Measurements from ENCODE around the gene TMEM229B.

The TMEM229B gene

DNA sequence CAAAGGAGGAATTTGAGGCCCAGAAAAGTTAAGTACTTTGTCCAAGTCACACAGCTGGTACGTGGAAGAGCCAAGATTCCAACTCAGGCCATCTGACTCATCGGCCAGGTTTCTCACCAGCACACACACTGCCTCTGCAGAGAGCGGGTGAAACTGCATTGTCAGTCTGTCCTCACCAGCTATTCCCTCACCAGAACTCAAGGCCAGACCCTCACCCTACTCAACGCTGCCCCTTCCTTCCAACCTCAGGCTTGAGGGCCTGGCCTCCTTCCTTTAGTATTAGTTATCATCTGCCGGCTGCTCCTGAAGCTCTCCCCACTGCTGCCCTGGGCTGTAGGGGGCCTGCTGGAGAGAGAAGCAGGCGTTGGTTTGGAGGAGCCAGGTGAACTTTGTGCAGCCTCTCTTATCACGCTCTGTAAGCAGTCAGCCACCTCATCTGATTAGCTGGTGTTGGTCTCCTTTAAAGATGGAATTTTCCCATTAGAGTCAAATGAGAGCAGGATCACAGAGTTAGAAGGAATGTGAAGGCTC is 60.0 kb downstream of the TMEM229B start:
- Histone ChIP-seq H4K20me1 (ENCODE audit: insufficient read depth, low read length, poor library complexity, severe bottlenecking) (no peaks in the 10 kb centered on the region), H3K27me3 (ENCODE audit: insufficient read depth, low read length, poor library complexity, severe bottlenecking) (no peaks in the 10 kb centered on the region), H3K4me1 (ENCODE audit: insufficient read depth, low read length, poor library complexity, severe bottlenecking) (no peaks in the 10 kb centered on the region), H3K79me2 (ENCODE audit: insufficient read depth, low read length) (no peaks in the 10 kb centered on the region), H3K9ac (ENCODE audit: low read depth, low read length, poor library complexity, severe bottlenecking) (no peak overlapping the region), H2AFZ (ENCODE audit: low read length) (no peak overlapping the region), H3F3A (ENCODE audit: low read depth) (no peaks in the 10 kb centered on the region), H3K36me3 (ENCODE audit: insufficient read depth, low read length) (no peaks in the 10 kb centered on the region), H3K9me2 (replicated peaks; ENCODE audit: low read depth, low read length) (no peaks in the 10 kb centered on the region), H3K4me2 (ENCODE audit: low read depth, low read length, poor library complexity, severe bottlenecking) (no peak overlapping the region), H3K4me3 (ENCODE audit: low read length, poor library complexity, severe bottlenecking) (no peak overlapping the region), H3K9me3 (ENCODE audit: insufficient read depth, low read depth, low read length) (no peaks in the 10 kb centered on the region)
- TF ChIP-seq EZH2phosphoT487 (IDR thresholded peaks at IDR 0.05; ENCODE audit: borderline replicate concordance) = no peak
- TF ChIP-seq, protein P1, sequence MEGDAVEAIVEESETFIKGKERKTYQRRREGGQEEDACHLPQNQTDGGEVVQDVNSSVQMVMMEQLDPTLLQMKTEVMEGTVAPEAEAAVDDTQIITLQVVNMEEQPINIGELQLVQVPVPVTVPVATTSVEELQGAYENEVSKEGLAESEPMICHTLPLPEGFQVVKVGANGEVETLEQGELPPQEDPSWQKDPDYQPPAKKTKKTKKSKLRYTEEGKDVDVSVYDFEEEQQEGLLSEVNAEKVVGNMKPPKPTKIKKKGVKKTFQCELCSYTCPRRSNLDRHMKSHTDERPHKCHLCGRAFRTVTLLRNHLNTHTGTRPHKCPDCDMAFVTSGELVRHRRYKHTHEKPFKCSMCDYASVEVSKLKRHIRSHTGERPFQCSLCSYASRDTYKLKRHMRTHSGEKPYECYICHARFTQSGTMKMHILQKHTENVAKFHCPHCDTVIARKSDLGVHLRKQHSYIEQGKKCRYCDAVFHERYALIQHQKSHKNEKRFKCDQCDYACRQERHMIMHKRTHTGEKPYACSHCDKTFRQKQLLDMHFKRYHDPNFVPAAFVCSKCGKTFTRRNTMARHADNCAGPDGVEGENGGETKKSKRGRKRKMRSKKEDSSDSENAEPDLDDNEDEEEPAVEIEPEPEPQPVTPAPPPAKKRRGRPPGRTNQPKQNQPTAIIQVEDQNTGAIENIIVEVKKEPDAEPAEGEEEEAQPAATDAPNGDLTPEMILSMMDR (conservative IDR thresholded peaks at IDR 0.05; ENCODE audit: low read length) = no peak

DNA sequence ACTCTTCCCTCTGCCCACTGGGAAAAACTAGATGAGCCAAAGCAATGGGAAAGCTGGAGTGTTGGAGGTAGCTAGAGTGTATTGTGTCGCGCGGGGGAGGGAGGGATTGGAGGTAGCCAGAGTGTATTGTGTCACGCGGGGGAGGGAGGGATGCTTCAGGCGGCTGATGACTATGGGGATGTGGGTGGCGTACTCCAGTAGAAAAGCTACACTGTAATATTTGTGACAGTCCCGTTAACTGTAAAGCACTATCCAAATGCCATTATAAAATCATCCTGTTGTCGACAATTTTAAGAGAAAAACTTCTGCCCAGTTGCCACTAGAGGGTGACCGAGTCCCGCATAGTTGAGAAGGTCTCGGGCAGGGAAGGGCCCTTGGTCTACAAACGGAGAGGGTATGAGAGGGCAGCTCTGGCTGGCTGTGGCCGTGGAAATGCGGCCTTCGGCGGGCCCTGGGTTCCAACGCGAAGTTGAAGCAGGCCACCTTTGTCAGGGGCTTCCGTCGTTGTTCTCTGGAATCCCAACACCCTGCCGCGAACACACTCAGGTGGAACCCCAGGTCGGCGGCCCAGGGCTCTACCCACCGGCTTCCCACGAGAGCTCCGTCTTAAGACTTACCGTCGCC is 61.4 kb downstream of the TMEM229B start:
- no peak overlapping the region for H3K4me2 ChIP-seq (ENCODE audit: low read depth, low read length, poor library complexity, severe bottlenecking)
- H3K9me3 ChIP-seq (ENCODE audit: insufficient read depth, low read depth, low read length) = no peaks in the 10 kb centered on the region
- no peaks in the 10 kb centered on the region for H3K79me2 ChIP-seq (ENCODE audit: insufficient read depth, low read length)
- H3K4me1 ChIP-seq (ENCODE audit: insufficient read depth, low read length, poor library complexity, severe bottlenecking) = no peaks in the 10 kb centered on the region
- 0 out of 2 replicates have a peak overlapping the region, but pooled peaks have one; percentile 3 for H2AFZ ChIP-seq (ENCODE audit: low read length)
- no peaks in the 10 kb centered on the region for H4K20me1 ChIP-seq (ENCODE audit: insufficient read depth, low read length, poor library complexity, severe bottlenecking)
- no peaks in the 10 kb centered on the region for H3K27me3 ChIP-seq (ENCODE audit: insufficient read depth, low read length, poor library complexity, severe bottlenecking)
- no peaks in the 10 kb centered on the region for H3F3A ChIP-seq (ENCODE audit: low read depth)
- no peak overlapping the region for H3K9ac ChIP-seq (ENCODE audit: low read depth, low read length, poor library complexity, severe bottlenecking)
- H3K9me2 ChIP-seq (replicated peaks; ENCODE audit: low read depth, low read length) = no peaks in the 10 kb centered on the region
- no peaks in the 10 kb centered on the region for H3K36me3 ChIP-seq (ENCODE audit: insufficient read depth, low read length)
- no peak overlapping the region for H3K4me3 ChIP-seq (ENCODE audit: low read length, poor library complexity, severe bottlenecking)
- TF ChIP-seq, protein P1 (conservative IDR thresholded peaks at IDR 0.05; ENCODE audit: low read length) = peak; percentile 87
- TF ChIP-seq EZH2phosphoT487 (IDR thresholded peaks at IDR 0.05; ENCODE audit: borderline replicate concordance) = no peak

- H3K9me2 ChIP-seq (replicated peaks; ENCODE audit: low read depth, low read length) = no peaks in the 10 kb centered on the region
- H3K36me3 ChIP-seq (ENCODE audit: insufficient read depth, low read length) = no peaks in the 10 kb centered on the region
- no peaks in the 10 kb centered on the region for H3K9me3 ChIP-seq (ENCODE audit: insufficient read depth, low read depth, low read length)
- H4K20me1 ChIP-seq (ENCODE audit: insufficient read depth, low read length, poor library complexity, severe bottlenecking) = no peaks in the 10 kb centered on the region
- H3K79me2 ChIP-seq (ENCODE audit: insufficient read depth, low read length) = no peaks in the 10 kb centered on the region
- H3K27me3 ChIP-seq (ENCODE audit: insufficient read depth, low read length, poor library complexity, severe bottlenecking) = no peaks in the 10 kb centered on the region
- TF ChIP-seq EZH2phosphoT487 (IDR thresholded peaks at IDR 0.05; ENCODE audit: borderline replicate concordance) = no peak
- TF ChIP-seq, protein P1 (conservative IDR thresholded peaks at IDR 0.05; ENCODE audit: low read length) = no peak
- H3F3A ChIP-seq (ENCODE audit: low read depth) = no peaks in the 10 kb centered on the region
- no peak overlapping the region for H3K4me2 ChIP-seq (ENCODE audit: low read depth, low read length, poor library complexity, severe bottlenecking)
- no peak overlapping the region for H3K4me3 ChIP-seq (ENCODE audit: low read length, poor library complexity, severe bottlenecking)
- no peak overlapping the region for H3K9ac ChIP-seq (ENCODE audit: low read depth, low read length, poor library complexity, severe bottlenecking)
- no peak overlapping the region for H2AFZ ChIP-seq (ENCODE audit: low read length)
- H3K4me1 ChIP-seq (ENCODE audit: insufficient read depth, low read length, poor library complexity, severe bottlenecking) = no peaks in the 10 kb centered on the region
Observed at GRCh38 chr14:67426161-67426560, 62.4 kb downstream of the TMEM229B start.

All from Loucy (cell line).